Hematopoietic multipotent progenitor cell treated with erythropoietin and hydrocortisone succinate and interleukin-3 and kit ligand, for 8 days (in vitro differentiated cells): ENCODE measurements around the gene CRTC3.

Source experiments
- DNase-seq: peaks from one replicate; pipeline ENCODE4 v3.0.0-alpha.2; 2015

Gene CRTC3

DNA sequence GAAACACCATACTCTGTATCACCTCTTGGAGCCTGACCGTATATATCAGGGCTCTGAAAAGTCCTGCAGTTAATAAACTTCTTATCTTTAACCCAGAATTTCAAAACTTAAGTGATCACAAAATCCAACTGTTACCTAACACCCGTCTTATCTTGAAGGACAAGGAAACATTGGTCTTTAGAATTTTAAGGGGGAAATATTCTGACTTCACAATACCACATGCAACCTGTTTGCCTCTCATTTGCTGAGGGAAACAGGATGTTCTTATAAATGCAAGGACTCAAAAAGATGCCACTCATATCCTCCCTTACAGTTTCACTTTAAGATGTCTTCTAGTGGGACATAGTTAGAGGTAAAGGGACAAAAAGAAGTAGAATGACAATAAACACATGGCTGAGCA, 67.9 kb downstream of the CRTC3 start:
- peak; percentile 89 for DNase-seq

DNA sequence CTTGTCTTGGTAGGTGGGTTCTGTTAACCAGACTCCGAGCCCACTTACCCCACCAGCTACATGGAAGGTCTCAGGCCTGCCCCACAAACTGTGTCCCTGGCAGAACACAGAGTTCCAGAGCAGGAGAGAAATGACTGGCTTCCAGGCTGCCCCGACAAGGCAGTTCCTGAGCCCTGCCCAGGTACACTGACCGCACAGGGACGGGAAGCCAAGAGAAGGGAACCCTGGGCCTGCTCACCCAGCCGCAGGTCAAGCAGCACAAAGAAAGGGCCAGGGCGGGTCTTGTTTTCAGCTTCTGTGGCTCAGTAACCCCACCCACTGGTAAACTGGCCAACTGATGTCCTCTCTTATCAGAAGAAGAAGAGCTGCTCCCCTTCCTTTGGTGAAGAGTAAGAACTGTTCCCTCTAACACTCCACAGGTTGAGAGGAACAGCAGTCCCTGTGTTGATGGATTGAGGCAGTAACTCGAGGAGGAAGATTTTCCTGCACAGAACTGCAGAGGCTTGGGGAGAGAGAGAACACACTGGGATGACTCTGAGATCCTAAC, 68.4 kb downstream of the CRTC3 start:
- DNase-seq, result peak; percentile 92

DNA sequence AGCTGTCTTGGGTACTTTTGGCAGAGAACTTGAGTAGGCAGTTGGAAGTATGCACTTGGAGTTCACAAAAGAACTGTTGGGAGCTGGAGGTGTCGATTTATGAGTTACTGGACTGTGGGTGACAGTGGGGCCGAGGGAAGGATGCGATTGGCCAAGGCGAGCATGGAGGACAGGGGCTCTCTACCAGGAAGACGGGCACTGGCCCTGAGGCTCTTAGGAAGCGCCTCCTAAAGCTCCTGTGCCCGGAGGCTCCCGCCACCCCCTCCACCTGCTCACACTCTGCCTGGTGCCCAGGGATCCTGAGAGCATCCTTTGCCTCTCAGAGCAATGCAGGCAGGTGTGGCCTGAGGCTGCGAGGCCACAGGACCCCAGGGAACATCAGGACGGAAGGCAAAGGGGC, 69.0 kb downstream of the CRTC3 start:
- no peak for DNase-seq

DNA sequence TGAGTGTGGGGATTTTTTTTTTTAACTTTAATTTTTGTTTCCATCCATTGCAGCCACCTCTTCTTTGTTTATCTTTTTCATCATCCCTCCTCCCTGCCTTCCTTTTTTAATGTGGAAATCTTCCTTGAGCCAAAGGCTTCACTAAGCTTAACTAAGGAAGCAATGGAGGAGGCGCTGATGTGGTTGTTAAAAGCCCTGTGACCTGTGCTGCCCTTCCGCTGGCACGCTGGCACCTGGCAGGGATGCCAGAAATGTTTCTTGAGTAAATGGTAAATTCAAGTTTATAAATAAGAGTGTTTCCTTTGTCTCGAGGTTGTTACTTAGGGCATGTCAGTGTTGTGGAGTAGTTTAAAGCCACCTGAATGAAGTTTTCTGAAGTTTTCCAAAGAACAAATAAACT, 69.4 kb downstream of the CRTC3 start:
- no peak for DNase-seq

DNA sequence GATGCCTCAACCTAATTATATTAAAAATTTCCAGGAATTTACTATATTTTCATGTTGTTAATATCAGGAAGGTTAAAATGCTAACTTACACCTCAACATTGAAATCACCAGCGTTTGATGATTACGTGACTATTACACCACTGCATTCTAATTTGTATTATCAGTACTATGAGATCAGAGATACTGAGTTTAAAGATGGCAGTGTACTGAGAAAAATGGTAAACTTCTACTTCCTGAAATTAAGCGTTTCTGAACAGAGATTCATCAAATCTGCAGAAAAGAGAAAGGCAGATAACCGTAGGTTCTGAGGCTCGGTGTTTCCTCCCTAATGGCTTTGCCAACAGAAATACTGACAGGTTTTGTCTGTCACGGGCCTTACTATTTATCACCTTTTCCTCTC, 69.9 kb downstream of the CRTC3 start:
- no peak for DNase-seq

DNA sequence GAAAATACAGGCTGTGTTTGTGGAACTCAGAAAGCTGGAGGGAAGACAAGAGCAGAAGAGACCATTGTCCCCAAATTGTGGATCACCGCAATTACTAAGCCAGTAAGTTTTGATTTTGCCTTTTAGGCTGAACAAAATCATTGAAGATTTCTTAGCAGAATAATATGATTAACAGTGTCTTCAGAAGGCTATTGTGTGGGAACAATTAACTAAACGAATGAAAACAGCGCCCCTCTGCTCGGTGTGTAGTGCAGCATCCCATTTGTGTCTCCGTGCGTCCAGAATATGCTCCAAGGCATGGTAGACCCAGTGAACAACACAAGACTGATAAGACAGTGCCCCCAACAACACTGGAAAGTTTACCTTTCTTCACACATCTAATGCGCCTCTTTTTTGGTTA, 71.2 kb downstream of the CRTC3 start:
- no peak for DNase-seq

DNA sequence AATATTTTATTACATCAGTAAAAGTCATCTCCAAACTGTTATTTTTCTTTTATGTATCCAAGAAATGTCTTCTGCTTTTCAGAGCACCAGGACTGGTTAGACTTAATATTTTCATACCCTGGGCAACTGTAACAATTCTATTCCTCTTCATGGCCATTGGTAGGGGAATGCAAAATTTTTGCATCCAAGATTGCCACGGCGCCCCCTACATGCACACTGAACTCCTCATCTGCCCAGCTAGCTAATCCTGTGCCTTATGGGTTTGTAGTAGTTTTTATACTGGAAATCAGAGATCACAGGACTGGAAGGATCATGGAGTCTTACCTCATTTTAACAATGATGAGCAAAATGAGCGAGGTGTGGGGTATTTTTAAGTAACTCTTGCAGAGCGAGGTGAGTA, 74.2 kb downstream of the CRTC3 start:
- peak; percentile 55 for DNase-seq

DNA sequence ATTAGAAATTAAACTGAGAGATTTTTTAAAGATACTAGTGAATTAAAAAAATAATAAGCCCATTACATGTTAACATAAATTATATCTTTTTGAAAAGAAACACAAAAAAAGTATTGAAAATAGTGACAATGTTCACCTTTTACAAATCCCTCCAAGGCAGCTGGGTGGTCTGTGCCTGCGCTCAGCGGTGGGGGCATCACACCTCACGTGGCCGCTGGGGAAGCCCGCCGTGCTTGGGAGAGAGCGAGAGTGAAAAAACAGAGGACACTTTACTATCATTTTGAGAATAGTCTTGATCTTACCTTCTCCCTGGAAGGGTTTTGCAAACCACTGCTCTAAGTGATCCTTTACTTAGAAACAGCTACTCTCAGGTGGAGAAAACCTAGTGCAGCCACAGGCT, 76.9 kb downstream of the CRTC3 start:
- DNase-seq, result no peak

DNA sequence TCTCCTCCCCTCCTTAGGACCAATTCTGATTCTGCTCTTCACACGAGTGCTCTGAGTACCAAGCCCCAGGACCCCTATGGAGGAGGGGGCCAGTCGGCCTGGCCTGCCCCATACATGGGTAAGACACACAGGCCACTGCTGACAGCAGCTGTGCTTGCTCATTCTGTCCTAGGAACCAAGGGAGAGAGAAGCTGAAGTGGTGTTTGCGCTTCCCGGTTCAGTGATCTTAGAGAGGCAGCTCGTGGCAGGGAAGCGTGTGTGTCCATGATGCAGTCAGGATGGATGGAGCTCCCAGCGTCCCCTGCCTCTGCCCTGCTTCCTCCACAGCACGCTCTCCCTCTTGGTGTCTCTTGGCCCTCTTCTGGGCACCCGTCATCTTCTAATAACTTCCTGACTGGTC, 77.6 kb downstream of the CRTC3 start:
- no peak for DNase-seq

DNA sequence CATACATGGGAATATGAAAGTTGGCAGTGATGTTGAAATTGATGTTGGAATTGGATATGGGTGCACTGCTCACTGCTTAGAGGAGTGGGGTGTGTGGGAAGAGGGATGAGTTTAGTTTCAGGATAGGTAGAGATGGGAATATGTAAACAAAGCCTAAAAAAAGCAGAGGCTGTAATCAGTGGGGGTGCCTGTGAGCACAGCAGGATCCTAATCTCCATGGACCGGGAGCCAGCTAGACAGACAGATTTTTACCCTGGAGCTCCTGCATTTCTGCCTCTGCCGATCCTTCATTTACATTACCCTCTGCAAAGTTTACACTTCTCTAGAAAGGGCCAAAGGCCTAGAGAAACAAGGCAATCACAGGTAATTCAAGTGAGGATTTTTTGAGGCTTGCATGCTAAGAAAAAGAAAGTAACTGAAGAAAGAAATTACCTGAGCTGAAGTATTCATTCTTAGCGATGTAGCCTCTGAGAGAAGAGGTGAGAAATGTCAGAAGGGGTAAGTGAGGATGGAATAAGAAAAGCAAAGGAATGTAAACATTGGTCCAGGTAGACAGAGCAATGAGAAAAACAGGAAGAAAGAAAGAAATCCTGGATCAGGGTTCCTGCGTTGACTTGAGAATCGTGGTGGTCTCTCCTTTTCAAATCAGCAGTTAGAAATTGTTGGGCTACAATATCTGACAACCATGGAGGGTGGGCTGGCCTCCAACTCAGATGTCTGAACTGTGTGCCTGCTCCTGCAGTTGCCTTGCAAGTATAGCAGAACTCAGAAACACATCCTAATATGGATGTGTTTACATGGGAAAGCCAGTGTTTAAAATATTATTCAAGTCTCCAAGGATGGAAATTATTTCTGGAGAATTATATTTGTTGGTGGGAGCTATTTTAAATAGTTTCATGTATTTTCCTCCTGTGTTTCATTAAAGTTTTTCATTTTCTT, 79.8 kb downstream of the CRTC3 start:
- no peak for DNase-seq

DNA sequence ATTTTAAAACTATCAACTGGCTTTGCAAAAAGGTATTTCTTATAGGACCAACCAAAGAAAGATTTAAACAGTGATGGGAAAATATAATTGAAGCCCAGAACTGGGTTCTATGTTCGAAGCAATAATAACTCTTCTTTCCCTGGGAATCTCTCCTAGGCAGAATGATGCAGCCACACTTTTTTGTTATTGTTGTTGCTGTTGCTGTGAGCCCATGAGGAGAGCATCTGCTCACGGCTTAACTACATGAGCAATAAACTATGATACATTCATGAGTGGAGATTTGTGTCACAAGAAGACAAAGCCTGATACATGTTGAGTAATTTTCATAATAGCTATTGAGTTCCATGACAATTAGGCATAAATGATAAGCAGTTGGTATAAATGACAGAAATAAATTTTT, 80.5 kb downstream of the CRTC3 start:
- no peak for DNase-seq

DNA sequence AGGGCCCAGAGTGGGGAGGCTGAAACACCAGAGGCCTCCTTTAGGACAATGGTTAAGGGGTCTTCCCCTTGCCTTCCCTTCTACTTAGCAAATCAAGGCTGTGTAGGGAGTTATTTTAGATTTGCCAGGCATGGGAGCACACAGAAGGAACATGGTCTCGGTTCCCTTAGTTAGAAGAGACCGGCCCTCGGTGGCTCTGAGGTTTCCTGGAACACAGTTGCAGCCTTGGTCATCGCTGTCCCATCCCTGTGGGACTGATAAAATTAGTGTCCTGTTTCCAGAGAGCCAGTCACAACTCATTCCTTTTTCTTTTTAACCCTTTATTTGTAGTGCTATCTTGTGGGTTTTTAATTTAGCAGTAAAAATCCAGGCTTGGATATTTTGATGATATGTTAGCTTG, 81.4 kb downstream of the CRTC3 start:
- no peak for DNase-seq

DNA sequence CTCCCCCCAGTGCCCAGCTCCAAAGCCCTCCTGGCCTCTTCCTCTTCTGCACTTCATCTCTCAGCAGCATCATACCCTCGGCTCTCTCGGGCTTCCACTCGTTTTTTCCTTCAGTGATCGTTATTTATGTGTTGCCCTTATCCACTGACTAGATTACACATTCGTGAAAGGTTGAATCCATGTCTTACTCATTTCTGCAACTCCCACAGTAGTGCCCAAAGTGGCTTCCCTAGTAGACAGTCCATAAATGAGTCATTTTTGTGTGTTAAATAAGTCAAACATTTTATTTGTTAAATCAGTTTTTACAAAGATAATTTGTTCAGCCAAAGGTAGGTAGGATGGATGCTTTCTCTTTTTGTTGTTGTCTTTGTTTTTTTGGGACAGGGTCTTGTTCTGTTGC, 87.4 kb downstream of the CRTC3 start:
- no peak for DNase-seq

DNA sequence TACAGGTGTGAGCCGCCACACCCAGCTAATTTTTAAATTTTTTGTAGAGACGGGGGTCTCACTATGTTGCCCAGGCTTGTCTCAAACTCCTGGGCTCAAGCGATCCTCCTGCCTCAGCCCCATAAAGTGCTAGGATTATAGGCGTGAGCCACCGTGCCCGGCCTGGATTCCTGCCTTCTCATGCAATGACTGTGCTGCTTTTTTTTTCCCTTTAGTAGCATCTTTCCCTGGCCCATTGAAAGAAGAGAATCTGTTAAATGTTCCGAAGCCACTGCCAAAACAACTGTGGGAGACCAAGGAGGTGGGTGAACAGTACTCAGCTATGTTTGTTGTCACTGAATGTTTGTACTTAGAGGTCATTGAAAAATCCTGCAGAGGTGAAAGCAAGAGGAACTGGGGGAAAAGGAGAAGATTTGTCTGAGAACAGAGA, 88.0 kb downstream of the CRTC3 start:
- no peak for DNase-seq

DNA sequence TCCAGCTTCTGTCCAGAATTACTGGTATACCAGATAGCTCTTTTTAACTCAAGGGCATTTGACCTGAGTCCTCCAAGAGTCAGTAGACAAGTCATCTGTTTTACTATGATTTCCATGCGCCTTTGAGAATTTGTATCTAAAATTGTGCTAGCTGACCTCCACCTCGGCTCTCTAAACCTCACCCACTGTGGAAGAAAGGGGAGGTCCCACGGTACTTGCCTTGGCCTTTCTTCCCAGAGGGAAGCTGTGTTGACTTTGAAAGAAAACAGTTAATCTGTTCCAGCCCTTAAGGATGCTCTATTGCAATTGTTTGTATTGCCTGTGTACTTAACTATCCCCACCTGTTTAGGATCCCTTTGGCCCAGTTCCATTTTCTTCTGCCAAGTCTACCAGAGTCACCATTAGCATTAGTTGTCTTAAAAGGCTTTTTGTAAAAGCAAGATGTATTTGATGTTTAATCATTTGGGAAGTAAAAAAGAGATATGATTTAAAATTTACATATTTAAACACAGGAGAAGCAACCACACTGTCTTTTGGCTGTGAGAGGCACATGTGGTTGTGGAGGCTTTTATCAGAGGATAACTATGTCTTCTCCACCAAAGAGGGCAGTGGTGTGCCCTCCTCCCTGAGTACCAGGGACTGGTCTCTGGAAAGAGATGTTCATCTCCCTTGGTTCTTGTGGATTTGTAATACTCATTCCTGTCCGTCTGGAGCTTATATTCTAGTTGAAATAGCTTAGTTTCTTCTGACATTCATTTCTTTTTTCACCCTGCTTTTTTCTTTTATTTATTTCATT, 88.8 kb downstream of the CRTC3 start:
- peak; percentile 51 for DNase-seq

DNA sequence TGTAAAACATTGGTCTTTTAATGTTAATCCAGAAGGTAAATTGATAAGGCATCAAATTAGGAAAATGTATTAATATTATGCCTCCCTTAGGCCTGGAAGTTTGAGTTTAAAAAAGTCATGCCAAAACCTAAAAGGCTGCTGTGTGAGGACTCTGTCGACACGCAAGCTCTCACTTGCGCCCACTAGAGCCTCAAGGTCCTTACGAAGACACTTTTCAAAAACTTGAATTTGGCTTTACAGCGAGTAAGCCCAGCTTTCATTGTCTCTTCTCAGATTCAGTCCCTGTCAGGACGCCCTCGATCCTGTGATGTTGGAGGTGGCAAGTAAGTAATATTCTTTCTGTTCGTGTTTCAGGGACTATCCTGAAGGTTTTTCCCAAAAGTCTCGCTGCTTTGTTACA, 89.7 kb downstream of the CRTC3 start:
- DNase-seq, result no peak

DNA sequence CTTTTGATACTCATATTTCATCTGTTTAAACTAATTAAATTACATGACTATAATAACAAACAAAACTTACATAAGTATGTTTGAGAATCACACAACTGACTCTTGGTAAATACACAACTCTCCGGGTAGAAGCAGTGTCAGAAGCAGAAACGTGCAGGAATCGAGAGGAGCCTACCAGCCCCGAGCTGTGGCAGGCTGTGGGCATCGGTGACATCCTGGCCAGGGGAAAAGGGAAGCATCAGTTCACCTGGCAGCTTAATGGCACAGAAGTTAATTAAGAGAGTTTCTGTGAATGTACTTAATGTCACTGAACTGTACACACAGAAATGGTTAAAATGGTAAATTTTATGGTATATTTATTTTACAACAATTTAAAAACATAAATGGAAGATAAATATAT, 90.2 kb downstream of the CRTC3 start:
- DNase-seq, result no peak

DNA sequence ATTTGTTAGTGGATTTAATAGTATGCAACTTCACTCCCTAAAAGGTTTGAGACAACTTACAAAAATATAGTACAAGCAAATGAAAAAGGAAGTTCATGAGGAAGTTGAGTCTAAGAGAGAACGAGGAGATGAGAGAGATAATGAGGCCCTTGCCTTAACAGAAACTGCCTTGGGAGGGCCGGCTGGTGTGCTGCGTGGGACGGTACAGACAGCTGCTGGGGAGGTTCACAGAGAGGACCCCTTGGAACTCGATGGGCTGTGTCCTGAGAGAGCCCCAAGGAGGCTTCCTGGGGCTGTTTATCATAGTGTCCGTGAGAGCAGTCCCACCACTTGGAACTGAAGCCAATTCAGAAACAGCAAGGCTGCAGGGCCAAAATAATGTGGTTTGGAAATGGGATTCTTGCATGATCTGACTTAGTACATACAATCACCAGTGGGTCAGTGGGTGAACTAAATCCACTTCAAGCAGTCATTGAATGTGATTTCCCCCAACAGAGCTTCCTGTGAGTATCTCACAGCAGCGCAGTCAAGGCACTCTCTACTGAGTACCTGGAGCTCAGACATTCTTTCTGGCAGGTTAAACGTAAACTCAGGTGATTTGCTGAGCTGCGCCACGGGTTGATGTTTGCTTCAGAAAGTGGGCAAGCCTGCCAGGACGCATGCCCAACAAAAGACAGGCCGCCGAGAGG, 90.8 kb downstream of the CRTC3 start:
- DNase-seq, result peak; percentile 71

DNA sequence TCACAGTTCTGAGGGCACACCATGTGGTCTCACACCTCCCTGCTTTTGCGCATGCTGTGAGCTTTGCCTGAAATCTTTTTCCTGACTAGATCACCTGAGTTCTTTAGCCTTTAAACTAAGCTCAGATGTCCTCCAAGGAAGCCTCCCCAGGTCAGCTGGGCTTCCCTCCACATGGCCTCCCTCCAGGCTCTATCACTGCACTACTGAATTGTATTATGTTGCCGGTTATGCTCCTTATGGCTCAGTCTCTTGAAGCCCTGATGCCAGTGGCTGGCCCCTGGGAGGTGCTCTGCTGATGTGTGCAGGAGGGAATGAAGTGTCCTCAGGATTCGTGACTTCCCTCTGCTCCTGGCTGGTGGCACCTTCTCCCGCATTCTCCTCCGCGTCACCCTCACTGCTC, 94.1 kb downstream of the CRTC3 start:
- DNase-seq, result no peak

DNA sequence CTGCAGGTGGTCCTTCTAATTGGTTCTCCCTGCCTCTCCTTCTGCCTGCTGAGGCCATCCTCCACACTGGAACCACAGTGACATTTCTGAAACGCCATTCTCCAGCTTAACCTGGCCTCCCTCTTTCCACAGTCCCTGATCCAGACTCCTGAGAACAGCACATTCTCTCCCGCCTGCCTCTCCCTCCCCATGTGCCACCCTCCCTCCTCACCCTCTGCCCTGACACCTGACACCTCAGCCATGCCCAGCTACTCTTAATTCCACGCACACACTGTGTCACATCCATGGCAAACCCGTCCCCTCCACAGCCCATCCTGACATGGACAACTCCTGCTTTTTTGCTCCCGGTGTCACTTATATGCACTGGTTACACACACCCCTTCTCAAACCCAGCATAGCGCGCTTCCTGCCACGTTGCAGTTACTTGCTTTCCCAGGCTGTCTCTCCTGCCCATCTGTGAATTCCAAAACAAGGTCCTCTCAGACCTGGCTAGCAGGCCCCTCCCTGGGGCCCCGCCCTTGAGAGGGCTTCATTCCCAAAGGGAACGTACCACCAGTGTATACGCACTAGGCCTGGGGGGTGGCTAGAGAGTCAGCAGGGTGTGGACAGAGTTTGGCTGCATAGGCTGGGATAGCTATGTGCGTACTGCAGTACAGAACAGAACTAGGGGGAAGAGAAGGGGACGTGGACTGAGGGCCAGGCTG, 94.7 kb downstream of the CRTC3 start:
- no peak for DNase-seq

DNA sequence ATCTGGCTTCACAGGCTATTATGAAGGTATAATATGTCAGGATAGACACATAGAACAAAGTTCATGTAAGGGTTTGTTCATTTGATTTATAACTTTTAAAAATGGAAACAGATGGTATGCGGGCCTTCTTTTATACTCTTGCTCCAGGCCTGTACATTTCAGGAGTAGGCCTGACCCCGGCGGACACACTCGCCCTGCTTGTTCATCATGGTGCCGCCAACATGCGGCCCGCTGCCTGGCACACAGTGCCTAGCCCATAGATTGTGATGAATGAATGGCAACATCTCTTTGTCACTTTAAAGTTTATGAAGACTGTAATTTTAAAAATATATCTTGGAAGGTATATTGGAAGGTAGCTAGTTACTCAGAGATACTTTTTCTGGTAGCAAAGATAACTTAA, 95.3 kb downstream of the CRTC3 start:
- DNase-seq, result no peak

DNA sequence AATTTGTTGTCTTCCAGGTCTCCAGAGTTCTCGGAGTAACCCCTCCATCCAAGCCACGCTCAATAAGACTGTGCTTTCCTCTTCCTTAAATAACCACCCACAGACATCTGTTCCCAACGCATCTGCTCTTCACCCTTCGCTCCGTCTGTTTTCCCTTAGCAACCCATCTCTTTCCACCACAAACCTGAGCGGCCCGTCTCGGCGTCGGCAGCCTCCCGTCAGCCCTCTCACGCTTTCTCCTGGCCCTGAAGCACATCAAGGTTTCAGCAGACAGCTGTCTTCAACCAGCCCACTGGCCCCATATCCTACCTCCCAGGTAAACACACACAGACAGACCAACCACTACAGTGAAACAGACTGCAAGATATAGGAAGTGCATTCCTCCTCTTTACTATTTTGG, 99.5 kb downstream of the CRTC3 start:
- no peak for DNase-seq

DNA sequence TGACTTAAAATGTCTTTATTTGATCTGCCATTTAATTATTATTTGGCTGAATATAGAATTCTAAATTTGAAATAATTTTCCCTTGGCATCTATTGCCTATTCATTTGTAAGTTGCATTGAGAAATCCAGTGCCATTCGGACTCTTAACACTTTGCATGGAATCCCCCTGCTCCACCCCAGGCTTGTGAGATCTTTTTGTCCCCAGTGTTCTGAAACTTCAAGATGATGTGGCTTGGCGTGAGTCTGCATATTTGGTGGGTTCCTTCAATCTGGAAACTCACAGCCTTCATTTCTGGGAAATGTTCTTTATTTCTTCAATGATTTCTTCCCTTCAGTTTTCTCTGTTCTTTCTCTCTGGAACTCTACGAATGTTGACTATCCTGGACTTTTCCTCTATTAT, 103.6 kb downstream of the CRTC3 start:
- DNase-seq, result no peak
